Activated T-helper 9 cell treated with anti-CD3 and anti-CD28 coated beads, Interleukin-2, amount 50 U/mL, for 16 hours (primary cell): ENCODE measurements around the gene SYNRG.

Experiments used
- DNase-seq: peaks from one replicate; pipeline ENCODE4 v3.0.0-alpha.2; 2020; ENCODE audit warnings: low read depth

Gene SYNRG

DNA sequence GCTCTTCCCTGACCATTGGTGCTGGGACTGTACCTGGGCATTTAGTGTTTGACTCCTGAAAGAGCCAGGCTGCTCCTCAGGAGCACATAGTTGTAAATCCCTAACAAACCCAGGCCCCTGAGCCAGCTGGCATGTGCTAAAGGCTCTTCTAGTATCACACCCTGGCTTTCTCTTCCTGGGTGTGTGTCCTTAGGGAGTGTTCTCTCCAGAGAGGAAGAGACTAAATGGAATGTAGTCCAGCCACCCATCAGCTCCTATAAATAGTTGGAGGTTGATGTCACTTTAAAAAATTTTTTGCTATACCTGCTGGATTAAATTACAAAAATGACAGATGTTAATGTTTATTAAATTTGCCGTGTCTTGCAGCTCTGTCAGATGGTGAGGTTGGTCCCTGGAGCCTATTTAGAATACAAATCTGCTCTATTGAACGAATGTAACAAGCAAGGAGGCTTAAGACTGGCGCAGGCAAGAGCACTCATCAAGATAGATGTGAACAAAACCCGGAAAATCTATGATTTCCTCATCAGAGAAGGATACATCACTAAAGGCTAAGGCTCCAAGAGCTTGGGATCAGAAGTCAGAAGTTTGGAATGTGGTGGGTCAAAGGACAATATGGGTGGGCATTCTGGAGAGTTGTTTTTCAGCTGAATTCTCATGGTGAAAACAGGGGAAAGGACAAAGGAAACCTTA, 132.6 kb downstream of the SYNRG start:
- no peak for DNase-seq

DNA sequence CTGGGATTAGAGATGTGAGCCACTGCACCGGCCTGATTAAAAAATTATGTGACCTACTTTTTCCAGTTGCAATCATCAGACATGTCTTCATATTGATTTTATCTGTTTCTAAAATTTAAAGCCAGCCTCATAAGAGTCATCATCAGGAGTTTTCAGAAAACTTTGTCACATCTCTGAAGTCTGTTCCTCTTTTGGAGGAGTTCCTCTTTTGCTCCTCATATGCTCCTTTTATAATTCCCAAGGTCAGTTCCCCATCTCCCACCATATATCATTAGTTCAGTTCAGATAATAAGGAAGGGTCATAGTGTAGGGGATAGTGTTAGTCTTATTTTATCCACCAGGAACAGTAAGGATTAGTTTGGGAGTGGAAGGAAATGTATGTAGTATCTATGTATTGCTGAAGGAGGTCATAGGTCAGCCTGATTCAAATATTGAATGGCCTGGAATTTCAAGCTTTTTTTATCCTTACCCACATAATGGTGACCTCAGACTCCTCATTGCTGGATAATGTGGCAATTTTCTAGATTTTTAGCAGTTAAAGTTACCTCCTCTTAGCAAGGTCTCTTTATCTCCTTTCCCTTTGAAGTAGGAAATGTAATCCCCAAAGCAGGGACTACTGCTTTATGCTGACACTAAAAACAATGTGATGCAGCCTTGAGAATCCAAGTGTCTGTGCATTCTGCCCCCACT, 133.3 kb downstream of the SYNRG start:
- DNase-seq, result no peak

DNA sequence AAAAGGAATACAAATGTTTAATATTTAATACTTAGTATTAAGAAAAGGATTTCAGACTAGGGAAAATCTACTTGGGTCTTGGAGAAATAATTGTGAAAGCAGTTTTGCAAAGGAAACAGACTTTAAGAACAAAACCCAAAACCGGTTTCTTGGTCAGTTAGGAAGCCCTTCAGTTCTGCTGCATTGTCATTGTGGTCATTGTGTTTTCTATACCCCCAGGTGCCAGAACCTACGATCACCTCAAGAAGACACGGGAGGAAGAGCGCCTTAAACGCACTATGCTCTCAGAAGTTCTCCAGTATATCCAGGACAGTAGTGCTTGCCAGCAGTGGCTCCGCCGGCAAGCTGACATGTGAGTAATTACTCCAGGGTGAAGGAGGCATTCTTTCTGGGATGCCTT, 139.0 kb downstream of the SYNRG start:
- no peak for DNase-seq

DNA sequence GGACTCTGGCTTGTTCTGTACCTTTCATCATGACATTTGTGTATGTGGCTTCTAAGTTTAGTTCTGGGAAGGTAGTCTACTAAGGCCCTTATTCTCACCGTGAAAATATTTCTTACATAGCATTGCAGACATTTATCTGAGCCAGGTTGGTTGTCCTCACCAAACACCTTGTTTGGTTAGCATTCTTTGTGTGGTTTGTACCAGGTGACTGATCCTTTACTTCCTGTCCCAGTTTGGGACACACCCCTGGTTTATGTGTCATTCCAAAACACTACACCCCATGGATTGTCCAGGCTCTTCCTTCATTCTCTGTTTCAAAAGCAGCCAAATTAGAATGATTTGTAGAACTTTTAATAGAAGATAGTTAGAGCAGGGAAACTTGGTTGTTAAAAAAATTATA, 142.7 kb downstream of the SYNRG start:
- DNase-seq, result no peak

DNA sequence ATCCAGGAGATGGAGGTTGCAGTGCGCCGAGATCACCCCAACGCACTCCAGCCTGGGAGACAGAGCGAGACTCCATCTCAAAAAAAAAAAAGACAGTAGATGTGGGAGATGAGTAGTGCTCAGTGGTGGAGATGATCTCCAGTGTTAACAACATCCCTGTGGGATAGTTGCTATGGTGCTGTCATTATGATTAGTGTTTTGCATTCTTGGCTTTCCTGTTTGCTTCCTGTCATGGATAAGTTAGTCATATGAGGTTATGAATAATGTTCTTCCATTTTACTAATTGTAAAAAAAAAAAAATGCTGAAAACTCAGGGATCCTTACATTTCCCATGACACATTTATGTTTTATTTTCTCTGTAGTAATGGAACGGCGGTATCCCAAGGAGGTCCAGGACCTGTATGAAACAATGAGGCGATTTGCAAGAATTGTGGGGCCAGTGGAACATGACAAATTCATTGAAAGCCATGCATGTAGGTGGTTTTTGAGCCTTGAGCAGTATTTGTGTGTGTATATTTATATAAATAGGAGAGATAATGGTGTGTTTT, 144.1 kb downstream of the SYNRG start:
- no peak for DNase-seq
